ENCODE measurements around the gene ACTN2.

Gene ACTN2

DNA sequence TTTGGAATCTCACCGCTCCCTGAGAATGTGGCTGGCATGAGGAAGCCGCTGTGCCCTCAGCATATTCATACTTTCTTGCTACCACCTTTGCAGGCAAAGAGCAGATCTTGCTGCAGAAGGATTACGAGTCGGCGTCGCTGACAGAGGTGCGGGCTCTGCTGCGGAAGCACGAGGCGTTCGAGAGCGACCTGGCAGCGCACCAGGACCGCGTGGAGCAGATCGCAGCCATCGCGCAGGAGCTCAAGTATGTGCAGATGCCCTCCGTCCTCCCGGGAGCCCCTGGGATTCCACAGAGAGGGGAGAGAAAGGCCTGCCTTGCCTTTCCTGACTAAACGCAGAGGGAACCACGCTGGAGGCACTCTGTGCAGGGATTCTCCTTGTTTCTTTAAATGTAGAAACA lies 58.2 kb downstream of the ACTN2 start:
- DNase-seq = no peak

DNA sequence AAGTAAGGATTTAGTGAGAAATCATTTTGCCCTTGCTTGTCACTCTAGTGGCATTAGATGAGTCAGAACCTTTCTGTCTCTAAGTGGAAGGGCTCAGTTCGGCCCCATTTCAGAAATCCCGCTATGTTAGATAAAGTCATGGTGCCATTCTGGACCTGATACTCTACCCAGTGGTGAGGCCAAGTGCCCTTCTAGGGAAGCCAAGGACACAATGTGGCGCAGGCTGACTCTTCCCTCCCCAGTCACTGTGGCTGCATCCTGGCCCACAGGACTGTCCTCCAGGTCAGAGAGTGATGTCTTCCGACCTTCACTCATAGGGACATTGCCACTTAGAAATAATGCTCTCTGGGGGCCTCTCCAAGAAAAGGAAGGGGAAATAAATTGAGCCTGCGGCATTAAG lies 60.5 kb downstream of the ACTN2 start:
- DNase-seq = no peak

DNA sequence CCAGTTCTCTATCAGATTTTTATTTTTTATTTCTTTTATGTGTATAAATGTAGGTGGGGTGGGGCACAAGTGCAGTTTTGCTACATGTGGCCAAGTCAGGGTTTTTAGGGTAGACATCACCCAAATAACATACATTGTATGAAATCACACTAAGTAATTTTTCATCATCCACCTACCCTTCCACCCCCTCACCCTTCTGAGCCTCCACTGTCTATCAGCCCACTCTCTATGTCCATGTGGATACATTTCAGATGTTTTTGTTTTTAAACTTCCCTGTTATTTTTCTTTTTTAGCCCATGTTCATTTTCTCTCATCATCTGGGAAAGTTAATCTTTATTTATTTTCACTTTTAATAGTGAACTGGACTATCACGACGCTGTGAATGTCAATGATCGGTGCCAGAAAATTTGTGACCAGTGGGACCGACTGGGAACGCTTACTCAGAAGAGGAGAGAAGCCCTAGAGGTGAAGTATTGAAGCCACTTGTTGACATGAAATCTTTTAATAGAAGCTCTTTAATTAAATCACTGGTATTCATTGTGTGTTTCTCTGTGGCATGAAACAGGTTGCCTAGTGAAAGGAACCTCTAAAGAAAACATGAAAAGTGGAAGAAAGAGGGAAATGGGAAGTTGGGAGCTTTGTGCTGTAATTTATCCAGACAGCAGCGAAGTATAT lies 61.1 kb downstream of the ACTN2 start:
- no peak for DNase-seq

DNA sequence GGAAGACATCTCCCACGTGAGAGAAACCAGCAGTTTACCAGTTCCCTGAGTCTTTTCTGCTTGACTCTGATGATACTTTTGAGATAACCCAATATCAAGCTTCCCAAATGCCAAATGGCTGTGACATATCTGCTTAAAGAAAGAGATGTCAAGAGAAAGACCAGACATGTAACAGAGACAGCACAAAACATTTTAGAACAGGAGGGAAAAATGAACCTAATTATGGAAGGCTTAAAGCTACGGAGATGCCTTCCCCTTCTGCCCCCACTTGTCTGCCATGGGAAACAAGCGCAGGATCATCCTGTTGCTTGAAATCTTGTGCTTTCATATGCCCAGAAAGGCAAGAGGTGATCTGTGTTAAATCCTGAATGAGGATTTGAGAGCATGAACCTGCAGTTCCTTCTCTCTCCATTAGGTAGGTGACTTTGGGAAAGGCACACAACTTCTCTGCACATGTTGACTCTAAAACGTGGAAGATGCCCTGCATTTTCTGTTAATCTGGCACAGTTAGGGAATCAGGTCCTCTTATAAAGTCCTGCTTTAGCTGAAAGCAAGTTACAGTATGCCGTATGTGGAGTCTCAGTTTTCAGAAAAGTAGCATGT lies 62.1 kb downstream of the ACTN2 start:
- DNase-seq = no peak

GRCh38 chr1:236750928-236751327 lies 64.6 kb downstream of the ACTN2 start:
- DNase-seq = no peak

DNA sequence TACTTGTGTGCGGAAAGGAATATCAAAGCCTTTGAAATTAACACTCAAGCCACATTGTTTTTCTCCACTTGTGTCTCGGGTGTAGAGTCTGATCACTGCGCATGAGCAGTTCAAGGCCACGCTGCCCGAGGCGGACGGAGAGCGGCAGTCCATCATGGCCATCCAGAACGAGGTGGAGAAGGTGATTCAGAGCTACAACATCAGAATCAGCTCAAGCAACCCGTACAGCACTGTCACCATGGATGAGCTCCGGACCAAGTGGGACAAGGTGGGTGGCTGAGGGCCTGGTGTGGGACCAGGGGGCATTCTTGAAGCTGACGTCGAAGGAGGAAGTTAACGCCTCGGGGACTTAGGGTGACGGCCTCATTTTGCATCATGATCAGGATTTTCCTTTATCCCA lies 65.1 kb downstream of the ACTN2 start:
- no peak for DNase-seq

- DNase-seq = no peak
These were observed 65.6 kb downstream of the ACTN2 start for GRCh38 chr1:236751935-236752334.

- DNase-seq = no peak
These were observed 67.2 kb downstream of the ACTN2 start for GRCh38 chr1:236753516-236753915.

GRCh38 chr1:236753964-236754363 lies 67.7 kb downstream of the ACTN2 start:
- DNase-seq = no peak

GRCh38 chr1:236754525-236755210 lies 68.4 kb downstream of the ACTN2 start:
- no peak for DNase-seq

GRCh38 chr1:236757640-236758039 lies 71.3 kb downstream of the ACTN2 start:
- DNase-seq = no peak

DNA sequence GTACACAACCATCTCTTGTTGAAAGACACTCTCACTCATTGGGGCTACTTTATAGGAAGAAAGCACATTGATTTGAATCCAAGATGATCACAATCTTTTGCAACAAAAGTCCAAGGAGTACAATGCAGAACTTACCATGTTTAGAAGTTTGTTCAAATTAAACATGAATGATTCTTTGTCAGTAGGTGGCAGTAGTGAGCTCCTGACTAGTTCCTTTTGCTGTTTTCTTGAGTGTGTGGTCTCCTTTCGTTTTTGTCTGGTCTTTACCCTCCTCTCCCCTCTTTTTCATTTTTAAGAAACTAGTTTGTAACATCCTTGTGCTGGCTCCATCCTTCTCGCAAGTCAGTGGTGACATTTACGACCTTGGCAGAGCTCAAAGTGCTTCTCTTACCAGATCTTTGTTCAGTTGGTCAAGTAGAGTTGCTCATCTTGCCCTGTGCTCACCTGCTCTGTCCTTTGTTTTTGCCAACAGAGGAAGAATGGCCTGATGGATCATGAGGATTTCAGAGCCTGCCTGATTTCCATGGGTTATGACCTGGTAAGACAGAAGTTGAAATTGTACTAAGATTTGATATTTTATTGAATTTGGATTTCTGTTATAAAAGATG lies 73.1 kb downstream of the ACTN2 start:
- DNase-seq = no peak

- no peak for DNase-seq
These were observed 74.2 kb downstream of the ACTN2 start for GRCh38 chr1:236760480-236760879.

DNA sequence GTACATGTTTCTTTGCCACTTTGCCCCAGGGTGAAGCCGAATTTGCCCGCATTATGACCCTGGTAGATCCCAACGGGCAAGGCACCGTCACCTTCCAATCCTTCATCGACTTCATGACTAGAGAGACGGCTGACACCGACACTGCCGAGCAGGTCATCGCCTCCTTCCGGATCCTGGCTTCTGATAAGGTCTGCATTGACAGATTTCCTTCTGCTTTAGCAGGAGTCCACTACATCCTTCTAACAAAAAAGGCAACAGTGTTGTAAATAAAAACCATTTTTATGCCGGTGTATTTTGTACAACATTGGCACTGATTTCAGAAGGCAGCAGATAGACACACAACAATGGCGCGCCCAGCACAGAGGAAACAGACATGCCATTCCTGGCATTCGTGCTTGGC lies 74.7 kb downstream of the ACTN2 start:
- DNase-seq = no peak

DNA sequence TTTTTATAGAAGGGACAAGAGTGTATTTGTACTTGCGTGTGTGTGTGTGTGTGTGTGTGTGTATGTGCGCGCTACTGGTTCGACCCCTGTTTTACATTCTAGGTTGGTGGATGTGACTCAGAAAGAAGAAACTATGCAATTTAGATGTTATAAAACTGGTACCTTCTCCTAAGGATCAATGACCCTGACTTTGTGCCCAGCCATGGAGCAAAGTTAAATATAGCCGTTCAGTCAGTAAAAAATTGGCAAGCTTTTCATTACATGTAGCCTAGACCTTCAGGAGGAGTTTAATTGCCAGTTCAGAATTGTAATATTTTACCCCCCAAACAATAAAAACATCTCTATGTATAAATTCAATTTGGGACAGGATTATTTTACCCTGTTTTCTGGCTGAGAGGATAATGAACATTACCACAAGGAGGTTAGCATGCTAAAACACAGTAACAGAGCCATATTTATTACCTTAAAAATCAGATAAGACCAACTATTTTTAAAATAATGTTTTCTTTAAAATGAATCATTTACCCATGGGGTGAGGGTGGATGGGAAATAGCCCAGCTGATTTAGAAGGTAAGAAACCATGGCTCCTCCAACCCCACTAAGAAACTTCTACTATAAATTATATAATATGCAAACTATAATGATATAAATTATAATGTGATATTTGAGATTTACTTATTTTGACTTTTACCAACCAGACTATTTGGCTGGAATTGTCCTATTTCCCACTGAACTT lies 75.3 kb downstream of the ACTN2 start:
- no peak for DNase-seq

DNA sequence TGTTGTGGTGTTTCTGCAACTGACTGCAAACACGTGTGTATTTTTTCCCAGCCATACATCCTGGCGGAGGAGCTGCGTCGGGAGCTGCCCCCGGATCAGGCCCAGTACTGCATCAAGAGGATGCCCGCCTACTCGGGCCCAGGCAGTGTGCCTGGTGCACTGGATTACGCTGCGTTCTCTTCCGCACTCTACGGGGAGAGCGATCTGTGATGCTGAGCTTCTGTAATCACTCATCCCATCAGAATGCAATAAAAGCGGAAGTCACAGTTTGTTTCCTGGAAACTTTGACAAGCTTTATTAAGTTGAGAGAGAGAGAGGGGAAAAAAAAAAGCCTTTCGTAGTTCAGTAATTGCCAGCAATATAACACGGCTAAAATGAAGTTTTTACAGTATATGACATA lies 76.1 kb downstream of the ACTN2 start:
- no peak for DNase-seq

GRCh38 chr1:236765831-236766230 lies 79.5 kb downstream of the ACTN2 start:
- DNase-seq = no peak

GRCh38 chr1:236766506-236766905 lies 80.2 kb downstream of the ACTN2 start:
- no peak for DNase-seq

- no peak for DNase-seq
These were observed 81.0 kb downstream of the ACTN2 start for GRCh38 chr1:236767276-236767675.

DNA sequence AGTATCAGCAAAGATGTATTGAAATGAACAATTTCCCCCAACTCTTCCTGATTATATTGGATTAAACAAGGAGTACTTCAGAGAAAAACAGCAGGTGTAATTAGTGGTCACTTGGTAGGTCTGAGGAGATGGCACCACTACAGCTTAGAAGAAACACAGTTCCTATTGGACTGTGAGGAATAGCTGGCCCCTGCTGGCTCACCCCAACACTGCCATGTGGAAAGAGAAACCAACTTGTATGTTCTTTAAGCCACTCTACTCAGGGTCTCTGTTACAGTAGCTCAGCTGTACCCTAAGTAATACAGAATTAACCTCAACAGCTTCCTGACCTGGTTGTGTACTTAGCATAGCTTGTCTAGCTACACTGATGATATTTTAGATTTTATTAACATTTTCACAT lies 82.3 kb downstream of the ACTN2 start:
- no peak for DNase-seq

GRCh38 chr1:236773919-236774318 lies 87.6 kb downstream of the ACTN2 start:
- DNase-seq = no peak

DNA sequence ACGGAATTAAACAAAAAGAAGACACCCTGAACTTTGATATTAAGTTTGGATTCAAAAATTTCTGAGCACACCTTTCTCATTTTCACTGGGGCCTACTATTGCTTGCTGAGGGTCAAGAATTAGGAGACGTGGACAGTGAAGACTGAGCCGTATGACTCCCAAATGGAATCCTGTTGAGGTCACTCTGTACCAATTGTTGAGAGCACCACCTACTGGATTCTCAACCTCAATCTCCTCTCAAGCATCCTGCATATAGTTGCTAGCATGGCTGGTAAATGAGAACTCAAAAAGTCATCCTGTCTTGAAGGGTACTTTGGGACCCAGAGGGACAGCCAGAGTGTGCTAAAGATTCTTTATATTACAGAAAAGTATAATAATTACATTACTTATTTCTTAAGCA lies 88.6 kb downstream of the ACTN2 start:
- DNase-seq = no peak

- DNase-seq = no peak
These were observed 93.0 kb downstream of the ACTN2 start for GRCh38 chr1:236779312-236779711.

Data from effector CD8-positive, alpha-beta T cell (primary cell).